HPDE6-E6E7 (cell line): ENCODE results near the gene ZNF335.
"Not testable (repeated sequence)": the region's sequence is repeated elsewhere in the genome, so short reads cannot be mapped to it uniquely, and the experiment has no call there.

Experiments
- DNase-seq: peaks from one replicate; pipeline ENCODE4 v3.0.0; 2011; ENCODE audit warnings: missing footprints; ENCODE audit errors: extremely low spot score

ZNF335 gene

GRCh38 chr20:45934586-45935415 is 37.2 kb downstream of the ZNF335 start, which contains the start of gene PCIF1:
Gene PCIF1 (plus strand): TSS chr20:45934683. CDS start chr20:45939000, 4,317 bp downstream.
- peak; percentile 100 for DNase-seq

- DNase-seq: no peak
These were observed 37.9 kb downstream of the ZNF335 start for GRCh38 chr20:45934046-45934585.

- DNase-seq: peak; percentile 97
These were observed 38.5 kb downstream of the ZNF335 start for GRCh38 chr20:45933266-45934045.

GRCh38 chr20:45931680-45932079 is 40.3 kb downstream of the ZNF335 start:
- not testable (repeated sequence) for DNase-seq

DNA sequence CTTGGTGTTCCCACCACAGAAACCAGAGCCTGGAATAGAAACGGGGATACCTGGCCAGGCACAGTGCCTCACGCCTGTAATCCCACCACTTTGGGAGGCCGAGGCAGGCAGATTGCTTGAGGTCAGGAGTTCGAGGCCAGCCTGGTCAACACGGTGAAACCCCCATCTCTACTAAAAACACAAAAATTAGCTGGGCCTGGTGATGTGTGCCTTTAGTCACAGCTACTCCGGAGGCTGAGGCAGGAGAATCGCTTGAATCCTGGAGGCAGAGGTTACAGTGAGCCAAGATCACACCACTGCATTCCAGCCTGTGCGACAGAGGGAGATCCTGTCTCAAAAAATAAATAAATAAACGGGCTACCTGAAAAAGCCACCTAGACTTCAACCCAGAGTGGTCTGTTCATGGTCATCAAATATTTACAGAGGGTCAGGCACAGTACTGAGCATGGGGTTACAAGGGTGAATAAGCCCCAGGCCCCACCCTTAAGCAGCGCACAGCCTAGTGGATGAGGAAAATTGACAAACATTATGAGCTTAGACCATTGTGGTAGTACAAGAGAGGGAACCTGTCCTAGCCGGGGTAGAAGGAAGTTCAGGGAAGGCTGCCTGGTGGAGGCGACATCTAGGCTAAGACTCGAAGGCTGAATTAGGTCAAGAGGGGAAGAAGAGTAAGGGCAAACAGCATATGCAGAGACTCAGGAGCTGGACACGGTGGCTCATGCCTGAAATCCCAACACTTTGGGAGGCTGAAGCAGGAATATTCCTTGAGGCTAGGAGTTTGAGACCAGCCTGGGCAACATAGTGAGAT is 44.7 kb downstream of the ZNF335 start:
- no peak for DNase-seq

DNA sequence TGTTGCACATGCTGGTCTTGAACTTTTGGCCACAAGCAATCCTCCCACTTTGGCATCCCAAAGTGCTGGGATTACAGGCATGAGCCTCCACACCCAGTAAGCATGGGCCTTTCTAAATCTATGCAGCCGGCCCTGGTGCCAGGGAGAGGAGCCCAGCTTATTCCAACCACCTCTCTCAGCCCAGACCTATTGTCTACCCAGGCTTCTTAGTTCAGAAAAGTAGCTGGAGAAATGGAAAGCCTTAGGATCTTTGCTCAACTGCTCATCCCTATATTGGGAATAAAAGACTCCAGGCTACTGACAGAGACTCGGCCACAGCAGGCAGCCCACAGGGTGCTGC is 45.3 kb downstream of the ZNF335 start:
- DNase-seq: no peak

- DNase-seq: no peak
These were observed 46.0 kb downstream of the ZNF335 start for GRCh38 chr20:45925821-45926506.

GRCh38 chr20:45924391-45925261 is 47.4 kb downstream of the ZNF335 start:
- no peak for DNase-seq

GRCh38 chr20:45921337-45922189 is 50.4 kb downstream of the ZNF335 start:
- DNase-seq: no peak

- DNase-seq: no peak
These were observed 51.3 kb downstream of the ZNF335 start for GRCh38 chr20:45920462-45921336.

DNA sequence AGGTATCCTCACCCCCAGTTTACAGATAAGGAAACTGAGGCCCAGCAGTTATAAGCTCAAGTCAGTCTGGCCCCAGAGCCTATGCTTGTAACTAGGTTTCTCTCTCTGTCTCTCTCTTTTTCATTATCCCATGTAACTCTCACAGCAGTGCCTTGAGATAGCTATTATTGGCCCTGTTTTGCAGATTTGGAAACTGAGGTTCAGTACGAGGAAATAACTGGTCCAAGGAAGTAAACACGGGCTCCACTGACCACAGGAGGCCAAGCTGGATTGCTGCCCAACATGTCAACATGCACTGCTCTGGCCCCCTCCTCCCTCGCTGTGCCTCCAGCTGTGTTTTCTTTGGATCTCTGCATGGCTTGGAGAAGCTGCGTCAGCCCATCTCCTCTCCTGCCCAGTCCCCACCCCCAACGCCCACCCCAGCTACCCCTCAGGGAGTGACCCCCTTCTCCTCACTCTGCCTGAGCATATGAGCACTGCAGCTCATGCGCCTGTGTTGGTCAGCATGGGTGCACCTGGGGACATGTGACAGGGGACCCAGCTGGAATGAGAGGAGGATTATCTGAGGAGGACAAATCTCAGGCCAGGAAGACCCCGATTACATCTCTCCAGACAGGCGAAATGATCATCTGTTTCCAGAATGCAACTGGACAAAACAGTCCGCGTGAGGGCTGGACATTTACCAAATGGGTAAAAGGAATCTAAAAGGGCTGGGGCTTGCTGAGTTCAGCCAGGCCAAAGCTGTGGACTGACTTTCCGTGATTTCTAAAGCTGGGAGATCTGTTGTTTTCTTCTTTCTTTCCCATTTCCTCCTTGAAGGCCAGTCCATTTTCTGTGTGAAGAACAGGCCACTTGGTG is 52.2 kb downstream of the ZNF335 start:
- no peak for DNase-seq

GRCh38 chr20:45918779-45919537 is 53.0 kb downstream of the ZNF335 start:
- no peak for DNase-seq

DNA sequence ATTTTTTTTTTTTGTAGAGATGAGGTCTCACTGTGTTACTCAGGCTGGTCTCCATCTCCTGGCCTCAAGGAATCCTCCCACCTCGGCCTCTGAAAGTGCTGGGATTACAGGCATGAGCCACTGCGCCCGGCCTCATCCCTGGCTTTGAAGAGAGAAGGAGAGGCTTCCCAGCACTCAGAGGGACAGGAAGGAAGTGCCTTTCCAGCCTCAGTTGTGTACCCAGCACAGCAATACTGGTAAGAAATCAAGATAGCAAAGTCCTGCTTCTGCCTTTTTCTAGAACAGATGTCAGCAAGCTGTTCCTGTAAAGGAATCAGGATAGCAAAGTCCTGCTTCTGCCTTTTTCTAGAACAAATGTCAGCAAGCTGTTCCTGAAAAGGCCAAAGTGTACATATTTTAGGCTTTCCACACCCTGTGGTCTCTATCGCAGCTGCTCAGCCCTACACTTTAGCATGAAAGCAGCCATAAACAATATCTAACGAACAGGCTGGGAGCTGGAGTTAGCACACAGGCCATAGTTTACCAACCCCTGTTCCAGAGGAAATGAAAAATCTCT is 53.7 kb downstream of the ZNF335 start:
- no peak for DNase-seq

GRCh38 chr20:45917790-45918141 is 54.2 kb downstream of the ZNF335 start:
- DNase-seq: no peak

- DNase-seq: no peak
These were observed 58.9 kb downstream of the ZNF335 start for GRCh38 chr20:45913116-45913515.

- no peak for DNase-seq
These were observed 59.7 kb downstream of the ZNF335 start for GRCh38 chr20:45912344-45912682.
